ENCODE results near the gene ARPP19.

Gene ARPP19

DNA sequence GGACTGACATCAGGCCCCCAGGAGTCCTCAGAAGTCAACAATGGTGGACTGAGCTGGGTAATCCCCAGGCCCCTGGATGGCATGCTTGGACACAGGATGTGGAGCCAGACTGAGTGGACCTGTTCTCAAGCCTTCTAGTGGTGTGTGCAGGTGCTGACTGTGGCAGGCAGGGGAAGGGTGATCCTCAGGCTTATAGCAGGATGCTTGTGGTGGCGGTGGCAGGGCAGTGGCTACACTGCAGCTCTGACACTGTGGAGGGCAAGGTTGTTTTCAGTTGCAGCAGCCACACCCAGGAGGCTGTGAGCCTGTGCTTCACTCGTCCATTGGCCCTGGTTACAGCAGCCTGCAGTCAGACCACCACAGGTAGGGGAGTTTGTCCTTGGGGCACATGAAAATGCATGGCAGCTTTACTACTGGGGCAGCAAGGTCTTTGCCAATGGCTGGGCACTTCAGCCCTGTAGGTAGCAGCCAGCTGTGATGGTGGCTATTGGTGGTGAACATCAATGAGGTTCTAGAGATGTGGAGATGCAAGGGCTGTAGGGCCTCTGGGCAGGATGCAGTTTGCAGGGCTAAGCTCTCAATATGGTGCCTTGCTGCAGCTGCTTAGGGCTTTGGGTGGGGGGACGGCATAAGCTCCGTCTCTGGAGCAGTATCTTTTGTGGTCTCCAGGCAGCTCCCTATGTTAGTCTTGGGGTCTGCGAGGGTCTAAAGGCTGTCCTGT is 22.6 kb downstream of the ARPP19 start:
- no peak for DNase-seq (ENCODE audit: low read depth)
- H3K4me3 ChIP-seq (ENCODE audit: low read length) = no peak overlapping the region
- TF ChIP-seq, protein P1, sequence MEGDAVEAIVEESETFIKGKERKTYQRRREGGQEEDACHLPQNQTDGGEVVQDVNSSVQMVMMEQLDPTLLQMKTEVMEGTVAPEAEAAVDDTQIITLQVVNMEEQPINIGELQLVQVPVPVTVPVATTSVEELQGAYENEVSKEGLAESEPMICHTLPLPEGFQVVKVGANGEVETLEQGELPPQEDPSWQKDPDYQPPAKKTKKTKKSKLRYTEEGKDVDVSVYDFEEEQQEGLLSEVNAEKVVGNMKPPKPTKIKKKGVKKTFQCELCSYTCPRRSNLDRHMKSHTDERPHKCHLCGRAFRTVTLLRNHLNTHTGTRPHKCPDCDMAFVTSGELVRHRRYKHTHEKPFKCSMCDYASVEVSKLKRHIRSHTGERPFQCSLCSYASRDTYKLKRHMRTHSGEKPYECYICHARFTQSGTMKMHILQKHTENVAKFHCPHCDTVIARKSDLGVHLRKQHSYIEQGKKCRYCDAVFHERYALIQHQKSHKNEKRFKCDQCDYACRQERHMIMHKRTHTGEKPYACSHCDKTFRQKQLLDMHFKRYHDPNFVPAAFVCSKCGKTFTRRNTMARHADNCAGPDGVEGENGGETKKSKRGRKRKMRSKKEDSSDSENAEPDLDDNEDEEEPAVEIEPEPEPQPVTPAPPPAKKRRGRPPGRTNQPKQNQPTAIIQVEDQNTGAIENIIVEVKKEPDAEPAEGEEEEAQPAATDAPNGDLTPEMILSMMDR (conservative IDR thresholded peaks at IDR 0.05; ENCODE audit: low read depth, low read length) = no peak

DNA sequence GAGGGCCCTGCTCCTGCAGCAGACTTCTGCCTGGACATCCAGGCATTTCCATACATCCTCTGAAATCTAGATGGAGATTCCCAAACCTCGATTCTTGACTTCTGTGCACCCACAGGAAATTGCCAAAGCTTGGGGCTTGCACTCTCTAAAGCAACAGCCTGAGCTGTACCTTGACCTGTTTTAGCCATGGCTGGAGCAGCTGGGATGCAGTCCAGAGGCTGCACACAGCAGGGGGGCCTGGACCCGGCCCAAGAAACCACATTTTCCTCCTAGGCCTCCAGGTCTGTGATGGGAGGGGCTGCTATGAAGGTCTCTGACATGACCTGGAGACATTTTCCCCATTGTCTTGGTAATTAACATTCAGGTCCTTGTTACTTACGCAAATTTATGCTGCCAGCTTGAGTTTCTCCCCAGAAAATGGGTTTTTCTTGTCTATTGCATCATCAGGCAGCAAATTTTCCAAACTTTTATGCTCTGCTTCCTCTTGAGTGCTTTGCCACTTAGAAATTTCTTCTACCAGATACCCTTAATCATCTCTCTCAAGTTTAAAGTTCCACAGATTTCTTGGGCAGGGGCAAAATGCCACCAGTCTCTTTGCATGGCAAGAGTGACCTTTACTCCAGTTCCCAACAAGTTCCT is 28.3 kb downstream of the ARPP19 start:
- TF ChIP-seq, protein P1 (conservative IDR thresholded peaks at IDR 0.05; ENCODE audit: low read depth, low read length) = no peak
- no peak for DNase-seq (ENCODE audit: low read depth)
- H3K4me3 ChIP-seq (ENCODE audit: low read length) = no peak overlapping the region

DNA sequence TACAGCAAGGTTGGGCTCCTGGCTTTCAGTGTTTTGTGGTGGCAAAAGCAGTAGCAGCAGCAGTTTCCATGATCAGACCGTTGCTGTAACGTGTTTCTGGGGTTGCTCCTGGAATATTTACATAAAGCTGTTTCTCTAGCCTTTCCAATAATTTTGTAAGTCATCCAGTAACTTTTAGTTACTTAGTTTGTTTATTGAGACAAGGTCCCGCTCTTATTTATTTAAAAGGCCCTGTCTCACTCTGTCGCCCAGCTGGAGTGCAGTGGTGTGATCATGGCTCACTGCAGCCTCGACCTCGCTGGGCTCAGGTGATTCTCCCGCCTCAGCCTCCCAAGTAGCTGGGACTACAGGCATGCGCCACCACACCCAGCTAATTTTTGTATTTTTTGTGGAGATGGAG is 31.4 kb downstream of the ARPP19 start:
- DNase-seq (ENCODE audit: low read depth) = no peak
- no peak overlapping the region for H3K4me3 ChIP-seq (ENCODE audit: low read length)
- TF ChIP-seq, protein P1 (conservative IDR thresholded peaks at IDR 0.05; ENCODE audit: low read depth, low read length) = no peak

DNA sequence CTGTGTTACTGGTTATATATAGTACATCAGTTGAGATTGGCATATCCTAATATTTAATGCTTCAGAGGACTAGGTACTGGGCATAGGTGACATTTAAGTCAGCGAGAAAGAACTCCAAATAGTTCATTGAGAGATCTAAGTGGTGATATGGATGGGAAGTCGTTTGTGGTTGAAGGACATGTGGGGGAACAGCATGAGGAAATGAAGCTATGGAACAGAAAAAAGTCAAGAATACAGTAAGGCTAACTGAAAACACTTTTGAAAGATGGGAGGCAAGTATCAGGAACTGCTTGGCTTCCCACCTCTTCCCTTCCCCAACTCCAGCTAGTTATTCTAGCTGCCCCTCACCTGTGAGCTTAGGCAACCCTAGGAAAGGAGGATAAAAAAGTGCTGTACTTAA is 36.4 kb downstream of the ARPP19 start:
- no peak for DNase-seq (ENCODE audit: low read depth)
- TF ChIP-seq, protein P1 (conservative IDR thresholded peaks at IDR 0.05; ENCODE audit: low read depth, low read length) = no peak
- H3K4me3 ChIP-seq (ENCODE audit: low read length) = no peak overlapping the region

DNA sequence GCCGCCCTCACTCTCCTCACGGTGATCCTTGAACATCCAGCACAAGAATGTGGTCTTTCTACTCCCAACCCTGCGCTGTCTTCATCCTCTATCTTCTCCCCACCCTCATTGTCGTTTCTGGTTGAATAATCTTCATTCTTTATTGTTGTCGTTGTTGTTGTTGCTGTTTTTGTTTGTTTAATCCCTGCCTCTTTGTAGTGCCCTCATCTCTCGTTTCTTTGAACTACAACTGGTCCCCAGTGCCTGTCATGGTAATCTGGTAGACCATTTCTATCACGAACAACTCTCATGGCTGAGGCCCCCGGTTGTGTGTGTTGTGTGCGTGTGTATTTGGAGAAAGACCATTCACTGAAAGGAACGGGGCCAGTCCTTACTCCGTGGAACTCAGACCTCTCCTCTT is 38.9 kb downstream of the ARPP19 start:
- TF ChIP-seq, protein P1 (conservative IDR thresholded peaks at IDR 0.05; ENCODE audit: low read depth, low read length) = no peak

DNA sequence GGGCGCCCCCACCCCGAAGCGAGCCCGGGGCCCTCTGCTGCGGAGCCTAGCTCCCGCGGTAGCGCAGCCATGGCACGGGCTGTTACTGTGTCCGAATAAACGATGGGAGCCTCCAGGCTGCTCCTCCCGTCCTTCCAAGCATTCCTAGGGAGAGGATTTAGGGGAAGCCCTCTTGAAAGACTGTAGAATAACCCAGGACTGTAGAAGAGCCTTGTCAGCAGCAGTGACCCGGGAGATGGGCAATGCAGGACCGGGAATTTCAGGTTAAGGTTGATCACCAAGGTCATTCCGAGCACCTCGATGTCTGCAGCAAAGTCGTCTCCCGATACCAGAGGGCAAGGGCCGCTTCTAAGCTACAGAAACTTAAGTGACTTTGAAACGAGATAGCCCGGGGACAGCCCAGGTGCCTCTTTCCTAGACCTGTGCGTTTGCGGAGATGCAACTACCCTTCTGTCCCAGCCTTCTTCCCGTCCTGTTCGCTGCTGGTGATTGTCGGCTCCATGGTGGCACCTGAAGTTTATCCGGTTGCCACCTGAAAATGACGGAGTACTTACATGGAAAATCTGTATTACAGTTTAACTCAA is 39.4 kb downstream of the ARPP19 start:
- peak overlapping the region; percentile 55 for H3K4me3 ChIP-seq (ENCODE audit: low read length)
- DNase-seq (ENCODE audit: low read depth) = no peak
- TF ChIP-seq, protein P1 (conservative IDR thresholded peaks at IDR 0.05; ENCODE audit: low read depth, low read length) = no peak

More for the DNA sequence above, 38.9 kb downstream of the ARPP19 start:
- DNase-seq (ENCODE audit: low read depth) = no peak
- H3K4me3 ChIP-seq (ENCODE audit: low read length) = peak overlapping the region; percentile 55
